ENCODE data around the gene MAPK6. TPM values are rescaled to one million over a fixed set of nuclear protein-coding genes. Genes with fewer than 3 reads are reported as not detected.

MAPK6 gene
- total and polyA plus RNA-seq, 9 of the 15 experiments (the other 6 are each of a cell fraction or from before 2014, with no cell fraction given) = 28.5 to 97.1 (median 74.0) TPM

GRCh38 chr15:51969728-51970127, 49.3 kb upstream of the MAPK6 start:
- Histone ChIP-seq H3K9me1 (ENCODE audit: control insufficient read depth, insufficient read depth, low read length) (no peaks in the 10 kb centered on the region), H3K4me1 (replicated peaks in 1 of 2; ENCODE audit: control insufficient read depth in 2 of 2, insufficient read depth in 2 of 2, low read length in 2 of 2) (peaks cover 3 to 17% of the 10 kb centered on the region in 2 experiments; a peak in 4 of 5 replicates), H3K9ac (ENCODE audit: insufficient read depth in 1 of 2, low read depth in 2 of 2, low read length in 2 of 2) (0 out of 4 replicates have a peak overlapping the region, but pooled peaks of 1 of the 2 experiments have one; percentile 86), H3K36me3 (ENCODE audit: control insufficient read depth, insufficient read depth, low read length) (peaks cover 16% of the 10 kb centered on the region; the same call in 2 of the 3 replicates), H2AFZ (ENCODE audit: low read depth, low read length) (no peak overlapping the region), H3K27me3 (ENCODE audit: control insufficient read depth in 2 of 2, insufficient read depth in 2 of 2, low read length in 2 of 2) (no peaks in the 10 kb centered on the region), H4K20me1 (replicated peaks; ENCODE audit: control insufficient read depth, insufficient read depth, low read length) (no peaks in the 10 kb centered on the region), H3K27ac (ENCODE audit: extremely low read depth, low read depth, low read length) (no peak overlapping the region), H3K9me3 (replicated peaks; ENCODE audit: control insufficient read depth, insufficient read depth, low read depth, low read length) (no peaks in the 10 kb centered on the region), H3K4me2 (ENCODE audit: insufficient read depth, low read length) (peak overlapping the region; percentile 97), H3K4me3 (peak overlapping the region; percentile 77), H3K79me2 (ENCODE audit: control insufficient read depth, insufficient read depth, low read length) (peaks cover 59% of the 10 kb centered on the region)
- WGBS (ENCODE audit: insufficient coverage, low coverage, missing lambda C conversion rate) = 76% methylated on average over 3 of the region's 4 CpGs
- in situ Hi-C loops (cut with MboI) = no loop called here
- BruUV-seq (replicated peaks) = no TSS peak
- intact Hi-C loops (cut with micrococcal nuclease) = no loop called here
- FAIRE-seq (no peak), ATAC-seq (no peak), DNase-seq (ENCODE audit: extremely low read depth in 1 of 4, low spot score in 3 of 4) (no peak)
- CTCF ChIA-PET (ENCODE audit: low intra/inter-chr PET ratio) = no interaction called here
- POLR2A ChIA-PET = interaction anchor here (0.6 to 3.8 kb wide), 3 partner anchors 12 to 654 kb away, joined by 3 to 32 read pairs (median 3); no protein-coding TSS in a partner anchor
- TF ChIP-seq CEBPZ (IDR thresholded peaks at IDR 0.05; ENCODE audit: borderline replicate concordance, low read depth, low read length) = no peak
- TF ChIP-seq ZNF384 (IDR thresholded peaks at IDR 0.05; ENCODE audit: low read depth, low read length) = peak; percentile 79
- TF ChIP-seq DPF2 (IDR thresholded peaks at IDR 0.05) = peak; percentile 19; the same call in 1 of the 2 replicates
- TF ChIP-seq ZNF764 (CRISPR knock-in tag; IDR thresholded peaks at IDR 0.05; ENCODE audit: low read depth) = no peak
- no peak for TF ChIP-seq ZC3H8 (IDR thresholded peaks at IDR 0.05)
- TF ChIP-seq FOSL1 (tag; conservative IDR thresholded peaks at IDR 0.05) = peak; percentile 61
- no peak for TF ChIP-seq RUNX1 (IDR thresholded peaks at IDR 0.05; ENCODE audit: low read depth)
- 0 out of 4 replicates have a peak, but pooled peaks of 1 of the 2 experiments have one; percentile 9 for TF ChIP-seq RCOR1 (IDR thresholded peaks at IDR 0.05; ENCODE audit: borderline replicate concordance in 1 of 2, low read depth in 2 of 2, low read length in 2 of 2)
- TF ChIP-seq ZNF239 (CRISPR knock-in tag; IDR thresholded peaks at IDR 0.05) = no peak
- TF ChIP-seq SMAD4 (CRISPR knock-in tag; conservative IDR thresholded peaks at IDR 0.05) = no peak

Measured in K562 (cell line).